ENCODE data around the gene TLR8.
"Not testable (repeated sequence)": the region's sequence is repeated elsewhere in the genome, so short reads cannot be mapped to it uniquely, and the experiment has no call there.

TLR8 gene

GRCh38 chrX:12946838-12947544 is 40.6 kb downstream of the TLR8 start:
- peak; percentile 84 for DNase-seq (ENCODE audit: low spot score)

DNA sequence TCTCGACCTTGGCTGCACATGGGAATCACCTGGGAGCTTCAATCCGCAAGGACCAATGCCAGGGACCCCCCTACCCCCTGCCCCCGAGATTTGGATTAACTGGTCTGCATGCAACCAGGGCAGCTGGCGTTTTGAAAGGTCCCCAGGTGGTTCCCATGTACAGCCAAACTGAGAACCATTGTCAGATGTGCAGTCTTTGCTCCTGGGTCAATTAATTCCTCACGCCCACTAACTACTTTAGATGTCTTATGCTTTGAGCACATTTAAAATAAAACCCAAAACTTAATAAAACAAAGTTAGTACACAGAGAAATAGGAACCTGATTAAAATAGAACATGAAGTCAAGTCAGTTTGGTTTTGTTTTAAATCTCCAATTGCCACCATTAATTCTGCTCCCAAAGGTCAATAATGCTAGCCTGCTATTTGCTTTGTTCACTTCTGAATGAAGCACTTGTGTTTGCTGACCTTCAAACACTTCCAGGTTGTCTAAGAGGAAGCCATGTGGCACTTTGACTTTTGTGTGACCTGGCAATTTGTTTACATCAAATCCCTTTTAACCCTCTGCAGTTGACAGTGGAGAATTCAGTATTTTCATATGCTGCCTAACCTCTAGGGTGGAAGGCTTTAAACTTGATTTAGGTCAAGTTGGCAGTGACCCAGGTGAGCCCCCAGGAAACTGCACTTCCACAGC is 41.3 kb downstream of the TLR8 start:
- no peak for DNase-seq (ENCODE audit: low spot score)

DNA sequence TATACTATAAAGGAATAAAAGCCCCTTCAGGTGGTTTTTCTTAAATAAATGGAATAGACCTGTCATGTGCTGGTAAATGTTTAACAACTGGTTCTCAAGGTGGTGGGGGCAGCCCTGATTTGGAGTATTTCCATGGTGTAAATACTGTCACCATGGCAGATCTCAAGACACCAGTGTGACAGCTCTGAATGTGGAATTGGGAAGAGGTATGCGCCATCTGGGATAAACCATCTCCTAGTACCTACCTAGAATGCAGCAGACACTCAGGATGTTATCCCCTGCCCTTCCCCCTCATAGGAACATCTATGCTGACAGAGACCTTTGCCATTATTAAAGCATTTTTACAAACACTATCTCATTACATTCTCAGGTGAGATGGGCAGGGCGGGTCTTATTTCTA is 42.1 kb downstream of the TLR8 start:
- DNase-seq (ENCODE audit: low spot score): no peak

DNA sequence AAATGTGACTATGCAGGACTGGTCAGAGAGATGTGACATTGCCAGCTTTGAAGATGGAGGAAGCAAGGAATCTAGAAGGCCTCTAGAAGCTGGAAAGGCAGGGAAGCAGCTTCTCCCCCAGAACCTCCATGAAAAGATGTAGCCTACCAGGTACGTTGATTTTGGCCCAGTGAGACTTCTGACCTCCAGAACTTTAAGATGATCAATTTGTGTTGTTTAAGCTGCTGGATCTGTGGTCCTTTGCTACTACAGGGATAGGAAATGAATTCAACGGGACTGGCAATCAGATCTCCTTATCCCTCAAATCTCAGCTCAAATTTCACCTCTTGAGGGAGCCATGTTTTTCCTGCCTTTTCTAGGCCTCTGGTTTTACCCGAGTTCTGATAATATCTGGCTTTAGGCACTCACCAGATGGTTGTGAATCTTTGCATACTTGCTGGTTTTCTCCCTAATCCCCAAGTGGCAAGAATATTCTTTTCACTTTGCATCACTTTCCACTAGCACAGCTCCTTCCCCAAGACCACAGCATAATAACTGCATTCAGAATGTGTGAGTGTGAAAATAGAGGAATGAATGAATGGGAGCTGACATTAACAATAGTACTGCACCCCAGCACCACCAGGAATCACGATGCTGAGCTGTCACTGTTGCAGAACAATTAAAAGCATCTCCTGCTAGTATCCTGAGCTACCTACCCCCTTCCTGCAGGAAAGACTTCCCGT is 42.9 kb downstream of the TLR8 start:
- no peak for DNase-seq (ENCODE audit: low spot score)

GRCh38 chrX:12949927-12950656 is 43.7 kb downstream of the TLR8 start:
- DNase-seq (ENCODE audit: low spot score): no peak

DNA sequence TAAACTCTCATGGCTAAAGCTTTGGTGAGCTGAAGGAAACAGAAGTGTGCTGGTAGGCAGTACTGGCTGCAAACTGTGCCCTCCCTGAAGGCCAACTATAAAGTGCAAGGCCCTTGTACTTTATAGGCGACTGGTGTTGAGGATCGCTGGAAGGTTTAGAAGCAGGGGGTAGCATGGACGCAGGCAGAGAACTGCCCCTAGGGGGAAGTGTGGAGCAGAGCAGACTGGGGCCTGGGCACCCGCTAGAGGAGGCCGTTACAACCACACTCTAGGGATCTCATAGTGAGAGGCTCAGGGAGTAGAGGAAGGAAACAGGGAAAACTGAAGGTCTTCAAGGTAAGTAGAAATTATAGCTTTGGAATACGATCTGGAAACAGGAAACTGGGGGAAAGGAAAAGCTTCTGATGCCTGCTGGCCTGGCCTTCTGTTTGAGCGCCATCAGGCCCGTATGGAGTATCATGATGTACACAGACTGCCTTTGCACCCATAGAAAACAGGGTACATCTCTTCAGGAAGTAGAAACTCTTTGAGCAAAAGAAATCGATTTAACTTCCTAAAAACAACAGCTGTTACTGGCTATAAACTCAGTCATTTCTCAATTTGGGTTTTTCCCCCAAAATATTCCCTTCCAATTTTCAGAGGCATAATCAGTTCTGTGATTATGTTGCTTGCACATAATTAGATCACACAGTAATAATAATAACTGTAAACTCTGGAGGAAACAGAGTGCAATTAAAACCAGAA is 44.6 kb downstream of the TLR8 start:
- peak; percentile 78 for DNase-seq (ENCODE audit: low spot score)

DNA sequence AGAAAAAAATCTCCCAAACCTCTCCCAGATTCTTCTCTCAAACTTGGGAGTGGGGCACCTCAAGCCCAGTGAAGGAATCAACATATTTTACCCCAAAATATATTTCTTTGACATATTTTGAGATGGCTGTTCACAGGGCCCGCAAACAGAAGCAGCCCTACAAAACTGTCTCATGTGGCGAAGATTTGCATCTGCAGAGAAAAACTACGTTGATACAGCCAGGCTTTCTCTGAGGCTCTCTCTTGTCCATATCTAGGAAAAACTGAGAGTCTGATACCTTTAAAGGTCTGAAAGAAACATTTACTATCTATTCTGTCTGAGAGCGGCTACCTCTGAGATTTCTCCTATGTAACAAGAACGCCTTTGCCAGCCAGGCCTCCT is 45.2 kb downstream of the TLR8 start:
- DNase-seq (ENCODE audit: low spot score): no peak

- no peak for DNase-seq (ENCODE audit: low spot score)
Observed at GRCh38 chrX:12953420-12953819, 47.0 kb downstream of the TLR8 start.

- no peak for DNase-seq (ENCODE audit: low spot score)
Observed at GRCh38 chrX:12954376-12954775, 48.0 kb downstream of the TLR8 start.

DNA sequence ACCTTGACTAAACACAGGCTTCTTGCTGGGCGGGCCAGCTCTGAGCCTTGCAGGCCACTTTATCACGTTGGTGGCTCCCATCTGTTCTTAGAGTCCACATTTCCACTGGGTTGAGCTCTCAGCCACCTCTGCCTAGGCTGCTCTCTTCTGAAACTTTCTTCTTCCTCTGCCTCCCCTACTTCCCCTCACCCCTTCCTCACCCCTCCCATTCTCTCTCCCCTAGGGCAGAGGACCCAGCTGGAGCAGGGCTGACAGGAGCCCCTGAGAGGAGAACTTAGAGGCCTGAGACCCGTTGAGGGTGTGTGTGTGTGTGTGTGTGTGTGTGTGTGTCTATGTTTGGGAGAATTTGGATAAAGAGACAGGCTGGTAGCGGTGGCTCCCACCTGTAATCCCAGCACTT is 48.6 kb downstream of the TLR8 start:
- DNase-seq (ENCODE audit: low spot score): no peak

- DNase-seq (ENCODE audit: low spot score): no peak
Observed at GRCh38 chrX:12955882-12956703, 49.7 kb downstream of the TLR8 start.

- no peak for DNase-seq (ENCODE audit: low spot score)
Observed at GRCh38 chrX:12956704-12957534, 50.5 kb downstream of the TLR8 start.

DNA sequence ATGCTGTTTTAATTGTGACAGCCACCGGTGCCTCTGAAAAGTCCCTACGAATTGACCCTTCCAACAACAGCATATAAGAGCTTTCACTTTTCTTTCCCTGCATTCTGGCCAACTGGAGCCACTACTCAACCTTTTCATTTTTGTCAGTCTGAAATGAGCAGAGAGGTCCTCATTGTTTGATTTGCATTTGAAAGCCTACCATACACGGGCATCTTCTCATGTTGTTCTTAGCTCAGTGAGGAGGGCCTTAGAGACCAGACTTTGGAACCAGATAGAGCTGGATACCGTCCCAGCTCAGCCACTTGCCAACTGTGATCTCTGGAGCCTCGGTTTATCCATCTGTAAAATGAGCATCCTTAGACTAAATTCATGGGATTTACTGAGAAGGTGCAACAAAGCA is 51.6 kb downstream of the TLR8 start:
- DNase-seq (ENCODE audit: low spot score): no peak

- no peak for DNase-seq (ENCODE audit: low spot score)
Observed at GRCh38 chrX:12958461-12958860, 52.0 kb downstream of the TLR8 start.

GRCh38 chrX:12961196-12961718 is 54.8 kb downstream of the TLR8 start:
- no peak for DNase-seq (ENCODE audit: low spot score)

DNA sequence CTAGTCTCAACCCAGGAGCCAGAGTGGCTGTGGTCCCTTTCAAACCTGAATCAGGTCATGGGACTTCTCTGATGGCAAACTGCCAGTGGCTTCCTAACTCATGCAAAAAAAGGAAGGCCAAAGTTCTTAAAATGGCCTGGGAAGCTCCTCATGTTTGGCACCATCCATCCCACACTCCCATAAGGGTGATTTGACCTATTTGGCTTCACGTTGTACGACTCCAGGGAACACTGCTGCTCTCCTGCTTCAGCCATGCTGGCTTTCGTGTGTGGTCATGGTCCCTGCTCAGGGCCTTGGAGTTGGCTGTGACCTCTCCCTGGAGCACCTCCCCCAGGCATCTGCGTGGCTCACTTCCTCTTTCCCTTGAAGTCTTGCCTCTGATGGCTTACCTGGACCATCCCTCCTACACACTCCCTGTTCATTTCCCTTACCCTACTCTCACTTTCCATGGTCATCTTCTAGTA is 55.7 kb downstream of the TLR8 start:
- DNase-seq (ENCODE audit: low spot score): no peak

DNA sequence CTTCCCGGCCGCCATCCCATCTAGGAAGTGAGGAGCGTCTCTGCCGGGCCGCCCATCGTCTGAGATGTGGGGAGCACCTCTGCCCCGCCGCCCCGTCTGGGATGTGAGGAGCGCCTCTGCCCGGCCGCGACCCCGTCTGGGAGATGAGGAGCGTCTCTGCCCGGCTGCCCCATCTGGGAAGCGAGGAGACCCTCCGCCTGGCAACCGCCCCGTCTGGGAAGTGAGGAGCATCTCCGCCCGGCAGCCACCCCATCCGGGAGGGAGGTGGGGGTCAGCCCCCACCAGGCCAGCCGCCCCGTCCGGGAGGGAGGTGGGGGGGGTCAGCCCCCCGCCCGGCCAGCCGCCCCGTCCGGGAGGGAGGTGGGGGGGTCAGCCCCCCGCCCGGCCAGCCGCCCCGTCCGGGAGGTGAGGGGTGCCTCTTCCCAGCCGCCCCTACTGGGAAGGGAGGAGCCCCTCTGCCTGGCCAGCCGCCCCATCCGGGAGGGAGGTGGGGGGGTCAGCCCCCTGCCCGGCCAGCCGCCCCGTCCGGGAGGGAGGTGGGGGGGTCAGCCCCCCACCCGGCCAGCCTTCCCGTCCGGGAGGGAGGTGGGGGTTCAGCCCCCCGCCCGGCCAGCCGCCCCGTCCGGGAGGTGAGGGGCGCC is 56.9 kb downstream of the TLR8 start:
- DNase-seq (ENCODE audit: low spot score): not testable (repeated sequence)

GRCh38 chrX:12965131-12965940 is 58.9 kb downstream of the TLR8 start:
- no peak for DNase-seq (ENCODE audit: low spot score)
